DMS 273 (cell line): ENCODE results near the gene RBM26.
"Not testable (repeated sequence)": the region's sequence is repeated elsewhere in the genome, so short reads cannot be mapped to it uniquely, and the experiment has no call there.

Experiments used
- DNase-seq: peaks from one replicate; lab custom pipeline; 2025; ENCODE audit not compliant: unreplicated experiment; lab: John Stamatoyannopoulos, UW

RBM26 gene

GRCh38 chr13:79387853-79388252 is 18.2 kb downstream of the RBM26 start:
- DNase-seq: no peak

DNA sequence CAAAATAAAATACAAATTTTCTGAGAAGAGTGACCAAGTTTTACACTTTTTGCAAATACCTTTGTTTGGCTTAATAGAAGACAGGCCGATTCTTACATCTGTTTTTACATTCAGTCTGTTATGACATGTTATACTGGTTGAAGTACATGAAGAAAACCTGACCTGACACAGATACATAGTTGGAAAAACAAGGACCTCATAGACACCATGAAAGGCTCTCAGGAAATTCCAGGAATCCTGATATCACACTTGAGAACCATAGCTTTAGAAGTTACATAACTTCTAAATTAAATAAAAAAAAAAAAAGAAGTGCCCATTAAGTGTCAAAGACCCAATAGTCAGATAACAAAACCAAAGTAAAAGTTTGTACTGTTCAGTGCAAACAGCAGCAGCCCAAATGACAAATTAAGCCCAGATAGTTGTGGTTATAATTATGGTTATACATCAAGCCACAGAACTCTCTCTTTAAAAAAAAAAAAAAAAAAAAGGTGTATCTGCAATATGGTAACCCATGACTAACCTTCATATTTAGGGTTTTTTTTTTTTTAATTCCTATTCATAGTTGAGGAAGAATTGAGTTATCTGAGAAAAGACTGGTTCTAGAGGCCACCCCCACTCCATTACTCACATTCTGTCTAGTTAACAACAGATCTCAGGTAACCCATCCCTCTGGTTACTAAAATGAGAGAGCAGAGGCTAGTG is 19.8 kb downstream of the RBM26 start:
- DNase-seq: no peak

- no peak for DNase-seq
Observed at GRCh38 chr13:79385694-79386093, 20.4 kb downstream of the RBM26 start.

DNA sequence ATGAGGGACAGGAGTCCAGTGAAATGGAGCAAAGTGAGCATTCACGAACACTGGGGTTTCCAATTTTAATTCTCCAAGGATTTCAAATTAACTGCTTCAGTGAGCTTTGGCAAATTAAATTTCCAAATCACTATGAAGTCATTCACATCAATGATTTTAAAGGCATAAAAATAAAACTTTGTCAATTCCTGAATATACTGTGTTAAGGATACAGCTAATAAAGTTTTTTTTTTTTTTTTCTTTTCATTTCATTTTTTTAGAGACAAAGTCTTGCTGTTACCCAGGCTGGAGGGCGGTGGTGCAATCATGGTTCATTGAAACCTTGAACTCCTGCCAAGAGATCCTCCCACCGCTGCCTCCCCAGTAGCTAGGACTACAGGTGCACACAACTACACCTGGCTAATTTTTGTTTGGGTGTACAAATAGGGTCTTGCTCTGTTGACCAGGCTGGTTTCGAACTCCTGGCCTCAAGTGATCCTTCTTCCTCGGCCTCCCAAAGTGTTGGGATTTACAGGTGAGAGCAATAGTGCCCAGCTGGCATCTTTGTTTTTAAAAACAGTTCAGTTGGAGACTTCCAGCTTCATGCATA is 21.9 kb downstream of the RBM26 start:
- peak; percentile 6 for DNase-seq

- DNase-seq: no peak
Observed at GRCh38 chr13:79382545-79383275, 23.3 kb downstream of the RBM26 start.

DNA sequence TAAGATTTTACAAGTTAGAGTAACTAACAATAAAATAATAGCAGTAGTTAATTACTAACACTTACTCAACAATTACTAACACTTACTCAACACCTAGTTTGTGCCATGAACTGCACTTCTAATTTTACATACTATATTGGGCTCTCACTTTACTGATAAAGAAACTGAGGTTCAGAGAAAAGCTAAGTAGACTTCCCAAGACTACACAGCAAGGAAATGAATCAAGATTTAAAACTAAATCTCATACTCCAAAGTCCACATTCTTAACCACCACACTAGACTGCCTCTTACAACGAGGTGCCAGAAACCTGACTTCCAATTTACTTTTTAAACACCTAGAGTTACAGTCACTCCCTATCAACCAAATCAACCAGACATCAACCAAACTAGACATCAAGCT is 25.1 kb downstream of the RBM26 start:
- DNase-seq: no peak

DNA sequence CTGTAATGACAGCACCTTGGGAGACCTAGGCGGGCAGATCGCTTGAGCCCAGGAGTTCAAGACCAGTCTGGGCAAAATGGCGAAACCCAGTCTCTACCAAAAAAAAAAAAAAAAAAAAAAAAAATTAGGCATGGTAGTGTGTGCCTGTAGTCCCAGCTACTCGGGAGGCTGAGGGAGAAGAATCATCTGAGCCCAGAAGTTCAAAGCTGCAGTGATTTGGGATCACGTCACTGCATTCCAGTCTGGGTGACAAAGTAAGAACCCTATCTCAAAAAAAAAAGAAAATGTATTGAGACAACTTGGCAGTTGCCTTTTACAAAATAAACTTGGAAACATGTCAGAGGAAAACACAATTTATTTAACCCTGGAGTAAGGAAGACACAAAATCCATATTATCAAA is 26.8 kb downstream of the RBM26 start:
- no peak for DNase-seq

DNA sequence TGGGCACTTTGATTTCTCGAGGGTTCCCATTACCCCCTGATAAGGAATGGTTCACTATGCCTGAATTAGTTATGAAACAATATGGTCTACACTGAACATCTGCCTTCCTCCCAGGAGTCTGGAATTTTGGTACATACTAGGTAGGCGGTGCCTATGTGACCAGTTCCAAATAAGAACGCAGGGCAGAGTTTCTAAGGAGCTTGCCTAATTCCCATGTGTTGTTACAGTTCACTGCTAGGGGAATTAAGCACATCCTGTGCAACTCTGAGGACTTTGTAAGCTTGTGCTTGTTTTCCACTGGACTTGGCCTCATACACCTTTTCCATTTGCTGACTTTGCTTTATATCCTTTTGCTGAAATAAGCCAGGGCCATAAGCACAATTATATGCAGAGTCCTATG is 29.2 kb downstream of the RBM26 start:
- DNase-seq: no peak

DNA sequence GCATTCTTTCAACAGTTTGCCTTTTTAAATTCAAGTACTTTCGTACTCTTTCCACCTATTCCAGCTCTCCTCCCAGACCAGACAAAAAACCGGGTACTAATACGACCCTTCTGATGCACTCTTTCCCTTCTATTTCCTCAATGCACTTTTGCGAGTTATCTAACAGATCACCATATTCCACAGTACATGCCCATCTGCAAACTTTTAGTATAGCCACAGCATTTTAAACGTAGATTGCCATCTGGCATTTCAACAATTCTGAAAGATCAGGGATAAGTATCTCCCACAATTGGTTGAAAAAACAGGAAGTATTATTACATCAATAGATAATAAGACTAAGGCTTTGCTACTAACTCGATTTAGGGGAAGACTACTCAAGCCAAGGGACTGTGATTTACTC is 31.5 kb downstream of the RBM26 start:
- no peak for DNase-seq

DNA sequence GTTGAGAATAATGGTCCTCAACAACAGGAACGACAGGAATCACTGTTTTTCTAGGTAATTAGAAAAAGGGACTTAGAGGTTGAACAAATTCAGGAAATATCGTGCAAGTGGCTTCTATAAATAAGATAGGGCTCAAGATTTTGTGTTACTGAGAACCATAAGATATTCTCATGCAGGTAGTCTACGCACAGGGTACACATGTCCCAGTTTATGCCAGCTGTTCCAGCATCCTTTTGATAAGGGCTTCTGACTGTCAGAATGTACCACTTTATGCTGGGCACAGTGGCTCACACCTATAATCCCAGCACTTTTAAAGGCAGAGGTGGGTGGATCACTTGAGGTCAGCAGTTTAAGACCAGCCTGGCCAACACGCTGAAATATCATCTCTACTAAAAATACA is 32.1 kb downstream of the RBM26 start:
- DNase-seq: no peak

DNA sequence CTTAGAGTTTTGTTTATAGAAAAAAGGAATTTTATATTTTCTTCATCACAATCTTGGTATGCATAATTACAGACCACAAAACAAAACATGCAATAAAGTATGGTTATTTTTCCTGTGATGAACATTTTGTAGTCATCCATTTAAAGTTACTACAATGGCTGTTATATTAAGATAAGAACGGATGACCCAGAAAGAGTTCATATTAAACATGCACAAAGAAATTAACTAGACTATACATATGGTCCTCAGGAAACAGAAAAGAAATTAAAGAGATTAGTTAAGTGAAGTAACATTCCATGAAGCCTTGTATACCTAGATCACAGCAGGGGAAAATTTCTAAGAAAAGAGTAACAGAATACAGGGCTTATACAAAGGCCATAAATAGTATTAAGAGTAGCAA is 36.8 kb downstream of the RBM26 start:
- DNase-seq: no peak

DNA sequence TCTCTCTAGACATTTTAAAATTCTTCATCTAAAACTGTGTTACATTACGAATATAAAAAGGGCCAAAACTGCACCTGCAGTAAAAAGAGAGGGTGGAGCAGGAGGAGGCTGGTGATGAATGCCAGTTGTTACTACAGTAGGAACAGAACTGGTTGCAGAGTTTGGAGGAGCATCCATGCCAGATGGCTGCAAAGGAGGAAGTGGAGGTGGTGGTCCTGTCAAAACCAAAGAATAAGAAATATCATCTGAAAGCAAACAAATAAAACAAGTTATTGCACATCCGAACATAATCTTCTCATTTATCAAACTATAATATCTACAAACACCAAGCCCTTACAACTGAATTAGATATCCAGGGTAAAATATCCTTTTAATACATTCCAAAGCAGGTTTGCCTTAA is 40.1 kb downstream of the RBM26 start:
- no peak for DNase-seq

- no peak for DNase-seq
Observed at GRCh38 chr13:79361299-79361698, 44.8 kb downstream of the RBM26 start.

DNA sequence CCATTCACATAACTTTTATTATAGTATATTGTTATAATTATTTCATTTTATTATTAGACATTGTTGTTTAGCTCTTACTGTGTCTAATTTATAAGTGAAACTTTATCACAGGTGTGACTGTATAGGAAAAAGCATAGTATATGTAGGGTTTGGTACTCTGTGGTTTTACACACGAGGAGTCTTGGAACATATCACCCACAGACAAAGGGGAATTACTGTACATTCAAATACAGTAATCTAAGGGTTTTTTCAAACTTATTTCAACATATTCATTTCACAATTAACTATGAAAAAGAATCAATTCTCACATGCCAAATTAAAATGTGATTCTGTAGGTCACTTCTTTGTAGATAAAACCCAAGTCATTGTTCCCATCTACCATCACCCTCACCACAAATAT is 46.0 kb downstream of the RBM26 start:
- no peak for DNase-seq

DNA sequence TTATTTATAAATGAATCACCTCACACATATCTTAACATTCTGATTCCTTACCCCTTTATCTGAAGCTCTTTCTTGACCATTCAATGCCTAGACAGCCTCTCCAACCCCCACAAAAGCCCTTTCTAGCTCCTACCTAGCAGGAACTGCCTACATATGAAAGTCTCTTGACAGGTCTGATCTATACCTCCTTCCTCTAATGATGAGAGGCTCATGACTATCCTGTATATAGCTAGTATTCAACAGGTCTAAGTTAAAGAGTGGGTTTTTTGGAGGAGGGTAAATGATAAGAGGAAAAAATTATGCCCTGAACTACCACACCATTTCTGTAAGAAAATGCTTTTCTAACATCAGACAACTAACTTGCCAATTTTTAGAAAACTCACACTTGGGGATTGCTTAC is 47.0 kb downstream of the RBM26 start:
- no peak for DNase-seq

DNA sequence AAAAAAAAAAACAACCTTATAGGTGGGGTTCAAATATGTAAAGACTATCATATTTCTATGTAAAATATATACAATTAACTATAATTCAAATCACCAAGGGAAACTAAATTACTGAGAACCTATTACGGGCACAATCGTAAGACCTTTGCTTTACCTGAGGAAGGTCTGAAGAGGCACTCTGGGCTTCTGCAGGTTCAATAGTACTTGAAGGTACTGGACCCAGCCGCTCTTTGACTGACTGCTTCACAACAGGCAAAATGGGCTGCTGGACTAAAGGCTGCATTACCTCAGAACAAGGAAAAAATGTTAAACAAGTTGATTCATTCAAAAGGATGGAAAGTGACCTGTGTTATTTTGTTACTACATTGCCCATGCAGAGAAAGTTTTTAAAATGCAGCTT is 51.8 kb downstream of the RBM26 start:
- DNase-seq: no peak

GRCh38 chr13:79353693-79354092 is 52.4 kb downstream of the RBM26 start:
- no peak for DNase-seq

DNA sequence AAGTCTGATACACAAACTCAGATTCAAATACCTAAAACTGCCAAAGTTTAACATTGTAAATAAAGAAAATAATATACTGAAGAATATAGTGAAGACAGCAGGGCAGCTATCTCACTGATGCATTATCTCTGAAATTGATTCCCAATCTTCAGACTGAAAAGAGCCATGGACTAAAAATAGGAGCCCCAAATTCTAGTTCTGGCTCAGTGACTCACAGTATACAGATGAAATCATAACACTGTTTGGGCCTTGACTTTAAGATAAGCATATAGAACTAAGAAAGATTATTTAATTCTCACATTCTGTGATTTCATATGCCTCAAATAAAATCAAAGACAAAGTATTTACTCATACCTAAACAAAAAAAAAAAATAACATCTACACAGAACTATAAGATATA is 53.9 kb downstream of the RBM26 start:
- no peak for DNase-seq

GRCh38 chr13:79349608-79350007 is 56.4 kb downstream of the RBM26 start:
- not testable (repeated sequence) for DNase-seq

DNA sequence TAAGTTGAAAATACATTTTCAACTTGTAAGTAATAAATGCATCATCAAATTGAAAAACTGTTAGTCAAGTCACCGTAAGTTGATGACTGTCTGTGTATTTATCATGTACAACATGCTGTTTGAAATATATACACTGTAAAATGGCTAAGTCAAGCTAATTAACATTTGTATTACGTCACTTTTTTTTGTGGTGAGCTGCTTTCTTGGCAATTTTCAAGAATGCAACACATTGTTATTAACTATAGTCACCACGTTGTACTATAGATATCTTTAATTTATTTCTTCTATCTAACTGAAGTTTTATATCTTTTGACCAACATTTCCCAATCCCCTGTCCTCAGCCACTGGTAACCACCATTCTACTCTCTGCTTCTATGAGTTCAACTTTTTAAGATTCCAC is 57.0 kb downstream of the RBM26 start:
- no peak for DNase-seq

DNA sequence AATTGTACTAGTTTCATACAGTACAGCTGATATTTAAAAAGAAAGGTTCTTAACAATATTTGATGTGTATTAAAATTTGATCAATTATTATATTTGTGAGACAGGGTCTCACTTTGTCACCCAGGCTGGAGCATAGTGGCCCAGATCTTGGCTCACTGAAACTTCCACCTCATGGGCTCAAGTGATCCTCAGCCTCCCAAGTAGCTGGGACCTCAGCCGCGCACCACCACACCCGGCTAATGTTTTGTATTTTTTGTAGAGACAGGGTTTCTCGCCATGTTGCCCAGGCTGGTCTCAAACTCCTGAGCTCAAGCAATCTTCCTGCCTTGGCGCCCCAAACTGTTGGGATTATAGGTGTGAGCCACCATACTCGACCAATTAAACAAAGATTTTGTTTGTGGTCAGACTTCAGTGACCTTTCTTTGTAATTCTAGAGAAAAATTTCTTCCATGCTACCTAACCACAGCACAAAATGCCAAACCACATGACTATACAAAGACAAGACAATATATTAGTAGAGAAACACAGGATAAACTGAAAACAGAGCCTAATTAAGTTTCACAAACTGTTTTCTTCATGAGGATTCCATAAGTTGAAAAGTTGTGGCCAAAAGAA is 59.6 kb downstream of the RBM26 start:
- no peak for DNase-seq

- no peak for DNase-seq
Observed at GRCh38 chr13:79341202-79341601, 64.9 kb downstream of the RBM26 start.
